Measurements from ENCODE around the gene UVRAG.
"Not testable (repeated sequence)": the region's sequence is repeated elsewhere in the genome, so short reads cannot be mapped to it uniquely, and the experiment has no call there.

The UVRAG gene

GRCh38 chr11:76081084-76081483, 266.1 kb downstream of the UVRAG start:
- DNase-seq: not testable (repeated sequence)

DNA sequence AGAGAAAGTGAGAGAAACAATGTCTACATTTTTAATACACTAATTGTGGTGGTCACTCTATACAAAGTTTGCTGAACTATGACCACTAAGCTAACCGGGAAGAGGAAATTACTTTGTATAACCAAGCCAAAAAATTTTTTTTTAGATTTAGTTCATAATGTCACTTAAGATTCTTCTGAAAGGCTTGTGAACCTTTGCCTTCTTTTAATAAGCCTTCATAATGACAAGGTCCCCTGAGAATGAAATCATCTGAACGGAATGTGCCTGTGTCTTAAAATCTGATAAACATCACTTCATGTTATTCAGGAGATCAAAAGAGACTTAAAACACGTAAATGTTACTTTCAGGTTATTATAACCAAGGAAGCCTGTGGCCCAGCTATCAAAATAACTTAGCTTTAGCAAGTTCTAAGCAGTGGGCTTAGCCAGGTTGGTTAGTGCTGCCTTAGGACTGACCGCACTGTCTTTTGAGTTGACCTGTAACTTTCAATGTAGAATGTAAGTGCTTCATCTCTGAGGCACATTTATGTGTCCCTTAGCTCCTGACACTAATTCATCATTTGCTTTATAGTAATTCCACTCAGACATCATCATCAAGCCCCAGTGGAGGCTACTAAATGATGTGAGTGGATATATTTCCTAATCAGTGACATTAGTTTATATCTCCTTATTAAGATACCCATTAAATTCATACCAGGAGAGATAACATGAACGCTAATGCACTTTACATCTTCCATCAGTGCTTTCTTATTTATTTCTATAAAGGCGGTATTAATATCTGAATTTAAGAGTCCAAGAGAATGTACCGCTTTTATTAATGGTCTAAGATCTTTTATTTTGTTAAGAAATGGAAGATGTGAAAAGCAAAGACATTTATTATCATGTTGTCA, 268.8 kb downstream of the UVRAG start:
- DNase-seq: no peak

GRCh38 chr11:76085270-76085669, 270.3 kb downstream of the UVRAG start:
- DNase-seq: no peak

DNA sequence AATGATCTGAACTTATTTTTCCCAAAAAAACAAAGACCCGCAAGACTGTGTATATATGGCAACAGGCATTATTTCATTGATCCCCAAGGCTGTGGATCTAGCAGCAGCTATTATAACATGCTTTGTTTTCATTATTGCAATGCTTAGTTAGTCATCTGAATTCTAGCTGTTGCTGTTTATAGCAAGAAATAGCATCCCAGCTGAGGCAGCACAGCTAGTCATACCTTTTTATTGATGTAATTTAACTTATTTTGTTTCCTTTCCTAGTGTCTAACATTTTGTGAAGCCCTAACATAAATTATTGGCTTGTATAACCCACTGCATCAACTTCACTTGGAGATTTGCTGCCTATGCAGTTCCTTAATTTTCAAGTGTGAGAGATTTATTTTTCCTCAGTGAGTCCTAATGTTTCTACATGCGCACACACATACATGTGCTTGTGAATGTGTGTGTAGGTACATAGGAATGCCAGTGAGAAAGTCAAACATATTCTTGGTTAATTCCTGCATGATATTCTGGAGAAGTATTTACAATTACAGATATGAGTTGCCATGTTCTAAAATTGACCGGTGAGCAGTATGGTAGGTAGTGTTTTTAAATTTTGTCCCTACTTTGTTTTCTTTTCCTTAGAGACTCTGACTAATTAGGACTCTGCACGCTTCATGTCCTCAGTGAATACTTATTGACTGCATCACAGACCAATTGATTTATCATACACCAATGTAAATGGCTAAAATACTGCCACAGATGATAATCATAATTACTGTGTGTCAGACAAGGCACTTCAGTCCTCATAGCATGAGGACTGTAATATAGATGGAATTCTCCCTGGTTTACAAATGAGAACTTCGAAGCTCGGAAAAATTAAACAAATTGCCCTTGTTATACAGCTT, 272.0 kb downstream of the UVRAG start:
- DNase-seq: no peak

DNA sequence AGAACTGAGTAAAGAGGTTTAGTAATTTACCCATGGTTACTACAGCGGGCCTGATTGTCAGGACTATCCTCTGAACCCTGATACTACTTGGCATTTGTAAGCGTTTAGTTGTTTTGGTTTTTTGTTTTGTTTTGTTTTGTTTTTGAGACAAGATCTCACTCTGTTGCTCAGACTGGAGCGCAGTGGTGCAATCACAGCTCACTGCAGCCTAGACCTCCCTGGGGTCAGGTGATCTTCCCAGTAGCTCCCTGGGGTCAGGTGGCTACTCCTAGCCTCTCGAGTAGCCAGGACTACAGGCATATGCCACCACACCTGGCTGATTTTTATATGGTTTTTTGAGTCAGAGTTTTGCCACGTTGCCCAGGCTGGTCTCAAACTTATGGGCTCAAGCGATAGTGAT, 272.7 kb downstream of the UVRAG start:
- no peak for DNase-seq

DNA sequence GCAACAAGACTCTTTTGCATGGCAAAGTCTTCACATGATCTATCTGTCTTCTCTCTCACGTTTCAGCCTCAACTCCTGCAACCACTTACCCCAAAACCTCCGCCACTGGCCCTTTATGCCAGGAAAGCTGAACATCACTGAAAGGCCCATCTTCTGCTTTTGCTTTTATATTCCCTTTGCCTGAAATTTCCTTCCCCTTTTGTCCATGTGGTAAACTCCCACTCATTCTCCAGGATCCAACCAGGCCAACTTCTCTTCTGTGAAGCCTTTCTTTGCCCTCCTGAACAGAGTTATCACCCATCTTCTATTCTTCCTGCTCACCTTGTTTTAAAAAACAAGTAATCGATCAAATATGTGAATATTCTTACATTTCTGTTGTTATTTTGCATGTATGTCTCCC, 273.5 kb downstream of the UVRAG start:
- DNase-seq: no peak

DNA sequence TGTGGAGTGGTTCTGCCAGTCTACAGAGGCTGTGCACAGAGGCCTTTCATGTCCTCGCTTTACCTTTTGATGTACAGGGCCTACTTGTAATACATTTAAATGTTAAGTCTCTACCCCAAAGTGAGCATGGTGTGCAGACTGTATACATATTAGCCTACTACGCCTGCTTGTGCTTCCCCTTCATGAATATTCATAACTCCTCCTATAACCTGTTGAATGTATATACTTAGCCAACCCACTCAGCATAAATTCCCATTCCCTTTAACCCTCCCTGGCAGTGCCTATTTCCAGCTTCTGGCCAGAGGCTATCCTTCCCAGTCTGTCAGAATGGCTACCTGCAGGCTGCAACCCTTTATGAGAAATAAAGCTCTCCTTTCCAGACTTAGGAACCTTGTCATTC, 275.2 kb downstream of the UVRAG start:
- DNase-seq: no peak

GRCh38 chr11:76090821-76091220, 275.8 kb downstream of the UVRAG start:
- DNase-seq: no peak

GRCh38 chr11:76094740-76095139, 279.7 kb downstream of the UVRAG start:
- DNase-seq: no peak

- no peak for DNase-seq
Measured at GRCh38 chr11:76095891-76096290, 280.9 kb downstream of the UVRAG start.

DNA sequence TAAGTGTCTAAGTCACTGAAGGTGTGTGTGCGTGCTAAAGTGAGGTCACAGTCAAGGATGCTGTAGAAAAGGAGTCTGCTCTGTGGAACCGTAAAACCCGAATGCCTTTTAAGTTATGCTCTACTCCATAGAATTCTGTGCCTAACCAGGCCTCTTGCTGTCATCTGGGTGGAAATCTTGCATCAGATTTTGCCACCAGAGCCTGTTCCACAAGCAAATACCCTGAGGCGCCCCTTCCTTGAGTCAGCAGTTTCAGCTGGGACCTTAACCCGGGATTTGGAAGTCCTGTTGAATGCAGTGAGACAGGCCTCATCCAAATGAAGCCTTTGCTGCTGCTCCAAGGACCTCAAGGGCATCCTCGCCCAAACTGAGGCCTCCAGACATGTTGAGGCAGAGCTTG, 281.5 kb downstream of the UVRAG start:
- no peak for DNase-seq

GRCh38 chr11:76102802-76103201, 287.8 kb downstream of the UVRAG start:
- DNase-seq: no peak

GRCh38 chr11:76103460-76103859, 288.4 kb downstream of the UVRAG start:
- no peak for DNase-seq

GRCh38 chr11:76104285-76104684, 289.3 kb downstream of the UVRAG start:
- DNase-seq: no peak

- DNase-seq: no peak
Measured at GRCh38 chr11:76105637-76106036, 290.6 kb downstream of the UVRAG start.

- no peak for DNase-seq
Measured at GRCh38 chr11:76107971-76108370, 293.0 kb downstream of the UVRAG start.

GRCh38 chr11:76114238-76114637, 299.2 kb downstream of the UVRAG start:
- DNase-seq: no peak

GRCh38 chr11:76115555-76115954, 300.5 kb downstream of the UVRAG start:
- DNase-seq: no peak

DNA sequence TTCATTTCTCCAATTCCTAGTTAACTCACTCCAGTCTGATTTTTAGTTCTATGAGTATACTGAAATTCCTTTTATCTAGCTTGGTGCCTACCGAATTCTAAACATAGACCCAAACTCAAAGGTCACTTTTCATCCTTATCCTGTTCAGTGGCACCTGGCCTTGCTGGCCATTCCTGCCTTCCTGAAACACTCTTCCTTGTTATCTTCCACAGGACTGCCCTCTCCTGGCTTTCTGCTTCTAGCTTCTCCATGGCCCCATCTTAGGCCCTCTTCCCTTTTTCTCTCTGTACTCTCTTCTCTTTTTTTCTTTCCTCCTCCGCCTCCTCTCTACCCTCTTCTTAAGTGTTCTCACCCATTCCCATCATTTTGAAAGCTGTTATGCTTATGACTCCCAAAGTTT, 304.0 kb downstream of the UVRAG start:
- no peak for DNase-seq

GRCh38 chr11:76119779-76120178, 304.8 kb downstream of the UVRAG start:
- DNase-seq: no peak

GRCh38 chr11:76120513-76121101, 305.6 kb downstream of the UVRAG start:
- DNase-seq: no peak

DNA sequence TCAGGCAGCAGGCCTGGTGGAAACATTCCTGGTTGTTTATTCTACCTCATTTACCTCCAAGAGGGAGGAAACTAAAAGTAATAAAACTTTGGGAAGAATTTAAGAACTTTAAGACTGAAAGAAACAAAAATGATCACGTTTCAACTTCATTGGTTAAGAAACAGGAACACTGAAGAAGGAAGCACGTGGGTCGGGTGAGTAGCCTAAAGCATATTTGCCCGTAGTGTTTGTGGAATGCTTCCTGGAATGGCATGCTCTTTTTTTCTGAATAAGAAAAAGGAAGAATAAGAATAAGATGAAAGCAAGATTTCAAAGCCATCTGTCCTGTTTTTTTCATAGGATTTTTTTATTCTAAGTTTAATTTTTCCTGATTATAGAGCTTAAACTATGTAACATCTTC, 308.2 kb downstream of the UVRAG start:
- DNase-seq: no peak

All from NCI-H1930 (cell line).